Left lung (tissue), 10 donors: Measurements from ENCODE around the gene AMY1C. TPM values are rescaled to one million over a fixed set of nuclear protein-coding genes. Genes with fewer than 3 reads are reported as not detected.
A peak's percentile ranks its signal among the peaks of the same experiment; 100 is the strongest.

Experiments used
- ATAC-seq: fragments of 200-7000 bp; cut with Tn5 transposase; one replicate; pipeline ENCODE4 v1.9.1; 2020; ENCODE audit warnings: moderate library complexity
- DNase-seq, 4 donors: peaks; one replicate each; pipeline ENCODE4 v3.0.0-alpha.2; 2013 to 2020
- H3K27ac ChIP-seq, 2 donors: fragments of 200-600 bp; sonication (generic) in 1 of 2; one replicate each; pipeline versions ENCODE4 v1.5.0 to v1.8.0; 2020 to 2021
- H3K27me3 ChIP-seq, 2 donors: fragments of 200-600 bp; sonication (generic) in 1 of 2; one replicate each; pipeline versions ENCODE4 v1.5.0 to v1.8.0; 2020 to 2021
- H3K36me3 ChIP-seq, 2 donors: fragments of 200-600 bp; sonication (generic) in 1 of 2; one replicate each; pipeline versions ENCODE4 v1.5.0 to v1.8.0; 2020 to 2021
- H3K4me1 ChIP-seq, 2 donors: fragments of 200-600 bp; one replicate each; pipeline ENCODE4 v1.8.0; 2021
- H3K4me3 ChIP-seq, 2 donors: fragments of 200-600 bp; sonication (generic) in 1 of 2; one replicate each; pipeline versions ENCODE4 v1.5.0 to v1.8.0; 2020 to 2021; ENCODE audit warnings: mild to moderate bottlenecking in 1 of 2
- H3K9me3 ChIP-seq, 2 donors: fragments of 200-600 bp; sonication (generic) in 1 of 2; one replicate each; pipeline versions ENCODE4 v1.5.0 to v1.8.0; 2020 to 2021
- intact Hi-C, 2 donors: fragments of 100-400 bp; cut with DNase I; formaldehyde crosslinking; loops; one replicate each; pipeline versions ENCODE4 v1.11.2 to v1.14.2; 2022
- polyA plus RNA-seq, 6 donors: library from polyadenylated mRNA; unstranded; fragments of 120-200 nt; gene quantifications; one replicate each; pipeline ENCODE4 v1.2.1, GENCODE V29; 2013; ENCODE audit not compliant: insufficient read length in 6 of 6
- total RNA-seq, 2 donors: library from RNA; stranded (reverse); fragmentation: NEBNext Ultra II Directional; extraction: Animal tissue kit (Norgen Biotek cat#: 25700); gene quantifications; one replicate each; pipeline ENCODE4 v1.2.1, GENCODE V29; 2021
- TF ChIP-seq, protein P1 (sequence below), 2 donors: fragments of 200-600 bp; sonication (generic) in 1 of 2; IDR thresholded peaks; one replicate each; pipeline versions ENCODE4 v1.5.0 to v1.8.0; 2021; ENCODE audit warnings: antibody characterized with exemption in 2 of 2
- donor health status: DM: no; HTN: yes; CAD: no.
- donor health status: DM: no; HTN: no; CAD: no.

Gene AMY1C
- total and polyA plus RNA-seq, 8 donors, result 0.73 to 30.9 (median 3.8) TPM

DNA sequence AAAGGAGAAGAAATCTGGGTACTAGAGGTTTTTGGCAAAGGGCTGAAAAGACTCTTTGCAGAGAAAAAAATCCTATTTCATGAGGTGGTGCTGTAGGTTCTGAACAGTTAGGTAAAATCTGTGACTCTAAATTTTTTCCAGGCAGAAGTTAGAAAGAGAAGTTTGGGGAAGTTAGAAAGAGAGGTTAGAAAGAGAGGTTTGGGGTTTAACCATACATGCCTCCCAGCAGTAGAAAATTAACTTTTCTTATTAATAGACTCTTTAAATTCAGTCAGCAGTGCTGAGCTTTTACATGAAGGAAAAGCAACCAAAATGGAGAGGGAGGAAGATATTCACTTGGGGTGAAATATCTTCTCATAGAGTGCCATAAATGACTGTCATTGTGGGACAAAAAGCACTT, 12.2 kb downstream of the AMY1C start:
- TF ChIP-seq, protein P1, sequence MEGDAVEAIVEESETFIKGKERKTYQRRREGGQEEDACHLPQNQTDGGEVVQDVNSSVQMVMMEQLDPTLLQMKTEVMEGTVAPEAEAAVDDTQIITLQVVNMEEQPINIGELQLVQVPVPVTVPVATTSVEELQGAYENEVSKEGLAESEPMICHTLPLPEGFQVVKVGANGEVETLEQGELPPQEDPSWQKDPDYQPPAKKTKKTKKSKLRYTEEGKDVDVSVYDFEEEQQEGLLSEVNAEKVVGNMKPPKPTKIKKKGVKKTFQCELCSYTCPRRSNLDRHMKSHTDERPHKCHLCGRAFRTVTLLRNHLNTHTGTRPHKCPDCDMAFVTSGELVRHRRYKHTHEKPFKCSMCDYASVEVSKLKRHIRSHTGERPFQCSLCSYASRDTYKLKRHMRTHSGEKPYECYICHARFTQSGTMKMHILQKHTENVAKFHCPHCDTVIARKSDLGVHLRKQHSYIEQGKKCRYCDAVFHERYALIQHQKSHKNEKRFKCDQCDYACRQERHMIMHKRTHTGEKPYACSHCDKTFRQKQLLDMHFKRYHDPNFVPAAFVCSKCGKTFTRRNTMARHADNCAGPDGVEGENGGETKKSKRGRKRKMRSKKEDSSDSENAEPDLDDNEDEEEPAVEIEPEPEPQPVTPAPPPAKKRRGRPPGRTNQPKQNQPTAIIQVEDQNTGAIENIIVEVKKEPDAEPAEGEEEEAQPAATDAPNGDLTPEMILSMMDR (IDR thresholded peaks at IDR 0.05), result no peak
- ATAC-seq, result no peak
- Histone ChIP-seq H3K27me3 (no peaks in the 10 kb centered on the region), H3K27ac (no peak overlapping the region), H3K36me3 (no peaks in the 10 kb centered on the region), H3K4me1 (no peaks in the 10 kb centered on the region), H3K9me3 (peaks cover 0 to 13% of the 10 kb centered on the region in 2 donors), H3K4me3 (no peak overlapping the region)
- DNase-seq, result no peak
- intact Hi-C loops, result no loop called here

DNA sequence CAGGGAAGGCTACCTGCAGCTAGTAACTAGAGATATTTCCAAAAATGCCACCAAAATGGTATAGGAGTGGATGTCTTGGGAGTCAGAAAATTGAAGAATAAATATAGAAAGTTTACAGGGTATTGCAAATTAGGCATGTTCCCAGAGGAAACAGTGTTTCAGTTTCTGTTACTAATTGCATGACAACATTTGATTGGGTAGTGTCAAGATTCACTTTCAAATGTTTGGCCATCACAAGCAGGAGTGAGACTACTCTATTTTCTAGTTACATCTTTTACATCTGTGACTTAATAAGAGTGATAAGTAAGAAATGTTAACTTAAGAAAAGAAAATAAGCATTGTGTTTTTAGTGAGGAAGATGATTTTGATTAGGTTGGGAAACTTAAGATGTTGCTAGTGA, 30.2 kb downstream of the AMY1C start:
- intact Hi-C loops, result no loop called here
- no peak for DNase-seq
- no peak for ATAC-seq
- H3K9me3 ChIP-seq, result no peaks in the 10 kb centered on the region
- H3K36me3 ChIP-seq, result no peaks in the 10 kb centered on the region
- H3K4me1 ChIP-seq, result no peaks in the 10 kb centered on the region
- no peak overlapping the region for H3K27ac ChIP-seq
- TF ChIP-seq, protein P1 (IDR thresholded peaks at IDR 0.05), result no peak
- no peak overlapping the region for H3K4me3 ChIP-seq
- no peaks in the 10 kb centered on the region for H3K27me3 ChIP-seq

DNA sequence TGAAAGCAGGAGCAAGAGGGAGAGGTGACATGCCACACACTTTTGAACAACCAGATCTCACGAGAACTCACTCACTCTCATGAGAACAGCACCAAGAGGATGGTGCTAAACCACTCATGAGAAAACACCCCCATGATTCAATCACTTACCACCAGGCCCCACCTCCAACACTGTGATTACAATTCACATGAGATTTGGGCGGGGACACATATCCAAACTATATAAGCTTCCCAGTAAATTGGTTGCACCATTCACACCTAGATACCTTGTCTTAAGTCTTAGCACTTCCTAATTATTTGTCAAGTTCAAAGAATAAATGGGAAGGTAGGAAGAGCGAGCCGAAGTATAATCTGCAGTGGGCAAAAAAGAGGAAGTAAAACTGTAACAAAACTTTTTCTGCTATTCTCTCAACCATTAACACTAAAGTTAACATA, 34.3 kb downstream of the AMY1C start:
- H3K36me3 ChIP-seq, result no peaks in the 10 kb centered on the region
- H3K9me3 ChIP-seq, result no peaks in the 10 kb centered on the region
- no peaks in the 10 kb centered on the region for H3K4me1 ChIP-seq
- TF ChIP-seq, protein P1 (IDR thresholded peaks at IDR 0.05), result no peak
- H3K27ac ChIP-seq, result no peak overlapping the region
- no peak for ATAC-seq
- intact Hi-C loops, result no loop called here
- no peaks in the 10 kb centered on the region for H3K27me3 ChIP-seq
- DNase-seq, result no peak
- H3K4me3 ChIP-seq, result no peak overlapping the region

DNA sequence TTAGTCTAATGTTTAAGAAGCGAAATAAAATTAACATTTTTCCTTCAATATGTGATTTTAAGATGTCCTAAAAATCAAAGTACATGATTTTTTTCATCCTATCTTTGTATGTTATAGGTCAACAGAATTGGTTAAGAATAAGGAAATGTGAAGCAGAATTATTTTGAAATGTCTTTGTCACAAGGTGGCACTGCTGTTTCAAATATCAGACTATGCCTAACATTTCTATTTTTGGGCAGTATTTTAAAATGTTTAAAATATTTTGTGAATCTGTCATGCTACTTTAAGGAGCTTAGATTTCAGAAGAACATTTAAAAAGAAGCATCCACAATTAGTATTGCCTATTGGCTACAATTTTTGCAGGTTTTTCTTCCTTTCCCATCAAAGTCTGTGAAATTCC, 38.7 kb downstream of the AMY1C start:
- intact Hi-C loops, result no loop called here
- Histone ChIP-seq H3K27me3 (no peaks in the 10 kb centered on the region), H3K4me1 (no peaks in the 10 kb centered on the region), H3K9me3 (no peaks in the 10 kb centered on the region), H3K4me3 (no peak overlapping the region), H3K36me3 (no peaks in the 10 kb centered on the region), H3K27ac (no peak overlapping the region)
- TF ChIP-seq, protein P1 (IDR thresholded peaks at IDR 0.05), result no peak
- no peak for ATAC-seq
- peak in 2 of 4 donors; percentile 3 to 30 for DNase-seq

GRCh38 chr1:103790172-103790571, 40.5 kb downstream of the AMY1C start:
- Histone ChIP-seq H3K4me1 (no peaks in the 10 kb centered on the region), H3K4me3 (no peak overlapping the region), H3K9me3 (no peaks in the 10 kb centered on the region), H3K27me3 (no peaks in the 10 kb centered on the region), H3K27ac (no peak overlapping the region), H3K36me3 (no peaks in the 10 kb centered on the region)
- ATAC-seq (no peak), DNase-seq (no peak)
- intact Hi-C loops, result no loop called here
- TF ChIP-seq, protein P1 (IDR thresholded peaks at IDR 0.05), result no peak

Other genes with a start within 250 kb of the AMY1C start
- gene RNPC3, start 224.2 kb upstream of the AMY1C start, total RNA-seq, result 10 to 100 TPM; 21.2 to 25.2 TPM
- 10 to 100 TPM; 42.6 to 75.6 (median 59.6) TPM for gene RNPC3, start 224.2 kb upstream of the AMY1C start, polyA plus RNA-seq
- 10 to 100 TPM; 10.1 to 14.5 TPM for gene AMY2B, start 178.3 kb upstream of the AMY1C start, total RNA-seq
- gene AMY2B, start 178.3 kb upstream of the AMY1C start, polyA plus RNA-seq, result 10 to 100 TPM; 26.8 to 44.9 (median 36.0) TPM
- gene AMY2A, start 132.5 kb upstream of the AMY1C start, total RNA-seq, result not detected
- gene AMY2A, start 132.5 kb upstream of the AMY1C start, polyA plus RNA-seq, result under 1 TPM in 4 of 6 donors, not detected in 2; 0.35 to 0.84 (median 0.46) TPM
- 1 to 10 TPM; 2.5 to 9.1 TPM for gene AMY1A, start 94.1 kb upstream of the AMY1C start, total RNA-seq
- gene AMY1A, start 94.1 kb upstream of the AMY1C start, polyA plus RNA-seq, result 1 to 10 TPM in 1 of 6 donors, under 1 TPM in 3, not detected in 2; 0.17 to 1.7 (median 0.37) TPM
- 1 to 10 TPM; 2.5 to 5.2 TPM for gene AMY1B, start 53.7 kb upstream of the AMY1C start, total RNA-seq
- gene AMY1B, start 53.7 kb upstream of the AMY1C start, polyA plus RNA-seq, result 1 to 10 TPM in 1 of 6 donors, under 1 TPM in 3, not detected in 2; 0.17 to 2.3 (median 0.38) TPM